Hematopoietic multipotent progenitor cell treated with erythropoietin and hydrocortisone succinate and interleukin-3 and kit ligand, for 17 days (in vitro differentiated cells): ENCODE data around the gene RPL9.
"Not testable (repeated sequence)": the region's sequence is repeated elsewhere in the genome, so short reads cannot be mapped to it uniquely, and the experiment has no call there.

Source experiments
- DNase-seq: peaks from one replicate; pipeline ENCODE4 v3.0.0-alpha.2; 2015; ENCODE audit warnings: low spot score

Gene RPL9

DNA sequence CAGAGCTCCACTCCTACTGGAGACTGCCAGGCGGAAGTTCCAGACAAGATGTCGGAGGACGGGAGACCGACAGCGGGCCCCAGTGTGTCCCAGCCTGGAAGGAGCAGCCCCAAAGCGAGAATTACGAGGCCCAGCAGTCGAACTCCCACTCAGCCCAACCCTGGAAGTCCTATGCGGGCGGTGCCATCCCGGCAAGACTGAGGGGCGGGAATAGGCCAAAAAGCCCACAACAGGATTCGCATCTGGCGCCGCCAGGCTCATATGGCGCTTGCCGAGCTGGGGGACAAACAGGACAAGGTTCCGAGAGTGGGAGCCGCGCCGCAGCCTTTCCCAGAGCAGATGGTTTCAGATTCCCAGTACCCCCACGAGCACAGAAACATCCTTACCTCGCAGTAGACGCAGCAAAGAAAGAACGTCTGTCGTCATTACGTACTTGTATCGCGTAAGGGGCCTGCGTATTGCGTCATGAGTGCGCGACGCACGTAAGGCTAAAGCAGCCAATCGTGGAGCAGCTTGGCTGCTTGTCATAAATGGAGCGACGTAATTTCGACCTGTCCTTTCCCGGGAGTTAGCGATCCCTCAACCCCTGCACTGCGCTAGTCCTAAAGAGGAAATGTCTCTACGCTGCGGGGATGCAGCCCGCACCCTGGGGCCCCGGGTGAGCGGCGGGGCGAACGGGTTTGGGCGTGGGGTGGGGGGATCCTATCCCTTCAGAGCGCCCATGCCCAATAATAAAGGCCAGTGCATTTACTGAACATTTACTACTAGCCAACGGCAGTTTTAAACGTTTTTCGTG, at the start of gene RPL9, which contains the start of gene LIAS:
Gene RPL9, minus strand, starts transcription at position 418 of the 796 bp plus-strand sequence. CDS start 483 bp downstream, outside the sequence.
Gene LIAS, plus strand, starts transcription at position 552 of the 796 bp plus-strand sequence. Its CDS starts 62 bp downstream, at position 614.
- peak; percentile 99 for DNase-seq

DNA sequence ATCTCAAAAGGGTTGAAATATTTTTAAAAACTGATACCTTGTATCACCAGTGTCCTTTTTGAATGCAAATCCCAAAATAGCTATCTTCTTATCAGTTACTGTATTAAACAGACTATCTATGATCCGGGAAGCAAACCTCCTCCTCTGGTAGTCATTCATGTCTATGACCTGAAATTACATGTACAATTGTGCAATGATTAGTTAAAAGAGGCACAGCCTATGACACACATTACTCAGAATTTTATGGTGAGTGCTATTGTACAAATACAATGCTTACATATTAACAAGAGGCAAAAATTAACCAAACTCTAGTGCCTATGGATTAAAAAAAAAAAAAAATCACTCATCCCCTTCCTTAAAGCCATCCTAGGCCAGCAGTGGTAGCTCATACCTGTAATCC, 46.9 kb upstream of the RPL9 start:
- DNase-seq, result no peak

DNA sequence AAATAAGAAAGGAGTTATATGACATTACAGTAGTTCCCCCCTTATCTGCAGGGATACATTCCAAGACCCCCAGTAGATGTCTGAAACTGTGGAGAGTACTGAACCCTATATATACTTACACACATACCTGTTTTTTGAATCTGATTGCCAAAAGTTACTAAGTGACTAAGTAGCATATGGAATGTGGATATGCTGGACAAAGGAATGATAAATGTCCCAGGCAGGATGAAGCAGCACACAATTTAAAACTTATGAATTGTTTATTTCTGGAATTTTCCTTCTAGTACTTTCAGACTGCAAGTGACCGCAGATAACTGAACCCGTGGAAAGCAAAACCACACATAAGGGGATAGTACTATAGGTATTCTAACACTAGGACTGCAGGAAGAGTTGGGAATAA, 45.8 kb upstream of the RPL9 start:
- no peak for DNase-seq

DNA sequence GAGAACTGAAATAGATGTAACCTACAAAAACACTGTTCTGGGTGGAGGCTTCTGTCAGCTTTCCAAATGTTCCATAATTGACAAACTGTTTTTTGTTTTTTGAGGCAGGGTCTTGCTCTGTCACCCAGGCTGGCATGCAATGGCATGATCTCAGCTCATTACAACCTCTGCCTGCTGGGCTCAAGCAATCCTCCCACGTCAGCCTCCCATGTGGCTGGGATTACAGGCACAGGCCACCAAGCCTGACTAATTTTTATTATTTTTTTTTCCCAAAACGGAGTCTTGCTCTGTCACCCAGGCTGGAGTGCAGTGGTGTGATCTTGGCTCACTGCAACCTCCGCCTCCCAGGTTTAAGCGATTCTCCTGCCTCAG, 43.9 kb upstream of the RPL9 start:
- DNase-seq, result not testable (repeated sequence)

DNA sequence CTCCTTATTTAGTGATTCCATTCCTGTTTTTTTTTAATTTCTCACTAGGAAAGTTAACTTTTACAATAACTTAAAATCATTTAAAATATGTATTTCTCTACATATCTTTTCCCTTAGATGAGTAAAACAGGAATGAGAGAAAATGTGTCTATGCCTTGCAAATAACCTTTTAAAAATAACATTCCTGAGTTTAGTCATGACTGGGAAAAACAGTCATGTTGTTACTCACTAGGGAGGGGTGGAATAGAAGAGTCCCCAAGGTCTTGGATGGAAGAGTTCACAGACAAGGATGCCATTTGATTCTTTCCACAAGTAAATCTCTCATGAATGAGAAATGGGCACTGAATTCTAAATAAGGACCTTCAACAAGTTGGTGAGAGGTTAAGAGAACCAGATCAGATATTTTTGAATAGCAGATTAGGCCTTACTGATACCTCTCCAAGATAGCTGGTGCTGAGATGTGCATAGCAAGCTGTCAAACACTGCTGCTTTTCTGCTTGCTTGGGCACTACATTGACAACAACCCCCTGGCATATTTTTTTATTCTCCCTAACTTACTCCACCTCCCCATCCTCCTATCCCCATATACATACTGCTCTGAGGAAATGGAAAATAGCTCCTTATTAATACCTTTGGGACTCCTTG, 43.4 kb upstream of the RPL9 start:
- DNase-seq, result no peak

DNA sequence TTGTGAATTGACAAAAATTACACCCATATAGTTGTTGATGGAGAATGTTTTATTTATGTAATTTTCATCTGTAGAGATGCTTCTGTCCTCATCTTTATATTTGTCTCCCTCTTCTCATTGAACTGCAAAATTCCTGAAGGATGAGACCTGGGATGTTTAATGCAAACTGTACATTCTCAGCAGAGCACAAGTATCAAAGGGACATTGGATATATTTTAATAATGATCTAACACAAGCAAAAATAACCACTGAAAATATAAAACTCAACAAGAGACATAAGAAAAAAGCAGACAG, 40.0 kb upstream of the RPL9 start:
- no peak for DNase-seq

DNA sequence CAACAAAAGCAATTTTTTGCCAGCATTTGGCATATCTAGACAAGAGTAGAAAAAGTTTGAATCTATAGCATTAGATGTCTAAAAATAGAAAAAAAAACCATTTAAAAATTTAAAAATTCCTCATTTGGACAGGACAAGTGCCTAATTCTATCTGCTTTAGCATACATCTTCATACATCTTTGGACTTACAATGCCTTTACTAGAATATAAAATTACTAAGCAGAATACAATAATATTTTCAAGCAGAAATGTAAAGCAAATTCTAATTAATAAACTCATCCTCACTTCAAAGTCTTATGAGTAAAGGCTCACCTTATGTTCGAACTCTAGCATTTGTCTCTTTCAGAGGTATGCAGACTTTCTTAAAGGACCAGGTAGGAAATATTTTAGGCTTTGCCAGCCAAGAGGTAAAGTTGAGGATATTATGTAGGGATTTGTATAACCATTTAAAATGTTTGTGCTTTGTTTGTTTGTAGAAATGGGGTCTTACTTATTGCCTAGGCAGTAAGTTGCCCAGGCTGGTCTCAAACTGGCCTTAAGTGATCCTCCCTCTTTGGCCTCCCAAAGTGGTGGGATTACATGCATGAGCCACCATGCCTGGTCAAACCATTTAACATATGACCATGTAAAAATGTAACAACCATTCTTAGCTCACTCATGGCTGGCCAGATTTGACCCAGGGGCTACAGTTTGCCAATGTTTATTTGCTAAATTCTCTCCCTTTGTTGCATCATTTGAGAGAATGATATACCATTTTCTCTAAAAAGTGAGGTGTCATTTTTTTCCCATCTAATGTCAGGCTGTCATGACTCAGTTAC, 39.4 kb upstream of the RPL9 start:
- DNase-seq, result peak; percentile 31

DNA sequence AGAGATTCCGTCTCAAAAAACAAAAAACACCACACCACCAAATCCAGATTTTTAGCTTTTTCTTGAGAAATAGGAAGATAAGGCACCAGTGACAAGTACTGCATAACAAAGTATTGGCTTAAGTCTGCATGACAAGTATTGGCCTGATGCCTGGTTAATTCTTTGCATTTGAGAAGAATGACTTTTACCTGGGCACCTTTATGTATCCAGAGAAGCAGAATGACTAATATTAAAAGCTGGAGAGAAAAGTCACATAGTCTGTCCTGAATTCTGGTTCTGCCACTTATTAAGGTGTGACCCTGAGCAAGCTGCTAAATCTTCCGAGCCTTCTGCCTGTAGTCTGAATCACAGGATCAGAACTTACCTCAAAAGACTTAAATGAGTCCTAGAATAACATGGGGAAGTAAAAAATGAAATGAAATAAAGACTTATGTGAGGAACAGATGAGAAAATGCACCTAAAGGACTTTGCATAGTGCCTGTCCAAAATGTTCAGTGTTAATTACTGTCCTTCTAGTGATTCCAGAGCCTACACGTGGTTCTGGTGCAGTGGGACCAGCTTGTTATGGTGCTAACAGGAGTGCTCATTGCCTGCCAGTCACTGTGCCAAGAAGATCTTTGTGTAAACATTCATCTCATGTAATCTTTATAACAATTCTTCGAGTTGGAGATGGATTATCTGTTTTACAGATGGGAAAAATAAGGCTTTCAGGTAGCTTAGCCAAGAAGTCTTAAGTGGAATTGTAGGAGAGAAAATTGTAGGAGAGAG, 36.9 kb upstream of the RPL9 start:
- no peak for DNase-seq

DNA sequence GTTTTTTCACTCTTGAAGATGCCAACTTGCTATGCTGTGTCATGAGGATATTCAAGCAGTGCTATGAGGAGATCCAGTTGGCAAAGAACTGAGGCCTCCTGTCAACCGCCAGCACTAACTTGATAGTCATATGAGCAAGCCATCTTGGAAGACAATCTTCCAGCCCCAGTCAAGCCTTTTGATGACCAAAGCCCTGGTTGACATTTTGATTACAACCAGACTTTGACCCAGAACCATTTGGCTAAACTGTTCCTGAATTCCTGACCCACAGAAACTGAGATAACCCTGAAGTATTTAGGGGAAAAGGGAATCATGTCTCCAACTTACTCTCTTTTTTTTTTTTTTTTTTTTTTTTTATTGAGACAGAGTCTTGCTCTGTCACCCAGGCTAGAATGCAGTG, 35.6 kb upstream of the RPL9 start:
- DNase-seq, result no peak

DNA sequence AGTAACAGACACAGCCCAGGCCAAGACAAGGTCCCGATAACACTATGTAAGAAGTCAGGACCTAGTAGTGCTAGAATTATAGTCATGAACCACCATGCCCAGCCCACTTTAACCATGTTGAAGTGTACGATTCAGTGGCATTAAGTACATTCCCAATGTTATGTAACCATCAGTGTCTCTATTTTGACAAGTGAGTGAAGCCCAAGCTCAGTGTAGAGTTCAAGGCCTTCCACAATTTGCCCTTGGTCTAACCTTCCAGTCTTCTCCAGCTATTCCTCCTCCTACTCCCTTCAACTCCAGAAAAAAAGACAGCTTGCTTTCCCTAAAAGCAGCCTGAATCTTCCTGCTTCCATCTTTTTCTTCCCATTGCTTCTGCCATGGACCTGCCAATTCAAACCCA, 31.6 kb upstream of the RPL9 start:
- DNase-seq, result no peak

DNA sequence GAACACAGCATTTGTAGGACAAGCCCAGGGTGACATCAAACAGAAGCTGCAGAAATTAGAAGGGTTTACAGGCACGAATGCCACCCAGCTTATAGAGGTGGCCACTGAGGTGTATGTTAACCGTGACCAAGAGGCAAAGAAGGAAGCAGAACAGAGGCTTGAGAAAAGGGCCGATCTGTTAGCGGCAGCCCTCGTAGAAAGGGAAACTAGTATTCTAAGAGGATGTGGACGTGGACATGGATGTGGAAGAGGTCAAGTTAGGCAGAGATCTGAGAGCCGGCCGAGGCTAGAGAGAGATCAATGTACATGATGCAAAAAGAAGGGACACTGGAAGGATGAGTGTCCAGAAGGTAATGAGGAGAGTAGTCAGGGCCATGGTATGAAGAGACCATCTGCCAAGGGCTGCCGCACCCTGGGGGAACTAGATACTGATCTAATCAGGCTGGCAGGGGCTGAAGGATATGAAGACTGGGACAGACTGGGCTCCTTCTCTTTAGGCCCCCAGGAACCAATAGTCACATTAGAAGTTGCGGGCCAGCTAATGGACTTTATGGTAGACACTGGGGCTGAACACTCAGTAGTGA, 27.6 kb upstream of the RPL9 start:
- DNase-seq, result no peak

DNA sequence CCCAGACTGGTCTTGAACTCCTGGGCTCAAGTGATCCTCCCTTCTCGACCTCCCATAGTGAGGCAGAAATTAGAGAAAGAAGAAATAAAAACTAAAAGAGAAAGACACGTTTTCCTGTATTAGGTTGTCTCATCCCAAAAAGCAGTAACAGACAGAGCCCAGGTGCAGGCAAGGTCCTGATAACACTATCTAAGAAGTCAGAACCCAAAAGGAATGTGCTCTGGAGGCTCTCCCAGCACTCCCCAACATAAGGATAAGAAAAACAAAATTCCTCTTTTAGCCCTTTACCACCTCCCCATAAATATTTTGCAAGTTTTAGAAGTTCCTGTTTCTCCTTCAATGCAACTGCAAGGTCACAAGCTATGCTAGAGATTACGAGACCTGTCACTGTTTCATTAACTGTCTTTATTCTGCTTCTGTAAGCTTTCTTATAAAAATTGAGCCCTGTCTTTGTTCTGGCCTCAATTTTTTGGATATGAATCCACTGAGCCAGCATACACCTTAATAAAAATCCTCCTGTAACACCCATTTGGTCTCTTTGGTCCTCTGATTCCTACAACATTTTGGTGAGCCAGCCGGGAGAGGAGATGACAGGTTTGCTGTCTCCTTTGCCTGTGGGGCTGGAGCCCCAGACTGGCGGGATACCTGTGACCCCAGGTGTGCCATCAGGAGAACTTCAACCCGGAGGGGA, 26.0 kb upstream of the RPL9 start:
- DNase-seq, result no peak

DNA sequence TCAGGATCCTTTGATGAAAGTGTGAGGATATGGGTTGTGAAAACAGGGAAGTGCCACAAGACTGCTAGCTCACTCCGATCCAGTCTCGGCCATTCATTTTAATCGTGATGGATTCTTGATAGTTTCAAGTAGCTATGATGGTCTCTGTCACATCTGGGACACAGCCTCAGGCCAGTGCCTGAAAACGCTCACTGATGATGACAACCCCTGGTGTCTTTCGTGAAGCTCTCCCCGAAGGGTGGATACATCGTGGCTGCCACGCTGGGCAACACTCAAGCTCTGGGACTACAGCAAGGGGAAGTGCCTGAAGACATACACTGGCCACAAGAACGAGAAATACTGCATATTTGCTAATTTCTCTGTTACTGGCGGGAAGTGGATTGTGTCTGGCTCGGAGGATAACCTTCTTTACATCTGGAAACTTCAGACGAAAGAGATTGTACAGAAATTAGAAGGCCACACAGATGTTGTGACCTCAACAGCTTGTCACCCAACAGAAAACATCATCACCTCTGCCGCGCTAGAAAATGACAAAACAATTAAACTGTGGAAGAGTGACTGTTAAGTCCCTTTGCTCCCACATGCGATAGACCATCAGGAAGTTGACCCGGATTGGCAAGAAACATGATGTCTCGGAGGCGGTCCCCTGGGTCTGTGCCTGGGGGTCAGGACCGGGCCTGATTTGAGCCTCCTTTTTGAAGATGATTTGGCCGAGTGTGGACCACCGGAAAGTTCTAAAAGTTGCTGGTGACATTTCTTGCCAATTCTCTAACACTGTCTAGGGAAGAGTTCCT, 22.4 kb upstream of the RPL9 start:
- DNase-seq, result no peak

DNA sequence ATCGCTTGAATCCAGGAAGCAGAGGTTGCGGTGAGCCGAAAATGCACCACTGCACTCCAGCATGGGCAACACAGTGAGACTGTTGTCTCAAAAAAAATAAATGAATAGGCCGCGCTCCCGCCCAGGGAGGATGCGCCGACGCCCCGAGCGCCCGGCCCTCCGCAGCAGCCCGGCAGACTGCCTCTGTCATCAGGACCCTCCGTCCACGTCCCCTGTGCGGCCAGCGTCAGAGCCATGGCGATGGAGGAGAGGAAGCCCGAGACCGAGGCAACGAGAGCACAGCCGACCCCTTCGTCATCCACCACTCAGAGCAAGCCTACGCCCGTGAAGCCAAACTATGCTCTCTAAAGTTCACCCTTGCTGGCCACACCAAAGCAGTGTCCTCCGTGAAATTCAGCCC, 21.5 kb upstream of the RPL9 start:
- no peak for DNase-seq

DNA sequence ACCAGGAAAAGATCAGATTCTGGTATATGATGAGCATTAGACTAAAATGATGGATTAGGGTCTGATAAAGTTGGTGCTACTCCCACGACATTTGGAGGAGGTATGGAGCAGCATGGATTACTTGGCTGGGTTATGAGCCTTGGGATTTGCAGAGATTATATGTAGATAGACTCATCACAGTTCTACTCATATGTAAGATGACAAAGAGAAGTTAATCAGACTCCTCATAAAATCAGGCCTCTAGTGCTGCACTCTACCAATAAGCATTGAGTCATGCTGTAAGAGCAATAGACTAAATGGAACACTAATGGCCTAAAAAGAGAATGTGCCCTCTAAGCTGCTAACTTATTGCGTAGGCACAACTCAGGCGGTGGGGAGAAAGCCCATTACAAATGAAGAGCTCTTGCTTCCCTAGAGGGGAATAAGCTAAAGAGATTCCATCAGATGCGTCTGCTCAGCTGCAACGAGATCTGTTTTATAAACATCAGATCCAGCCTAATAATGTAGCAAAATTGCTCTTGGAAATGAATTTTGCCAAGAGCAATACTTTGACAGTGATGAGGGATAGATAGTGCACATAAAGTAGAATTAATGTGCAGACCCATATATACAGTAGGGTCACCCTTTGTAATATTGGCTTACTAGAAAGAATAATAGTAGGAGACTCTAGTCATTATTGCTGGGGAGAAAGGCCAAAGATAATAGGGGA, 17.6 kb upstream of the RPL9 start:
- no peak for DNase-seq

DNA sequence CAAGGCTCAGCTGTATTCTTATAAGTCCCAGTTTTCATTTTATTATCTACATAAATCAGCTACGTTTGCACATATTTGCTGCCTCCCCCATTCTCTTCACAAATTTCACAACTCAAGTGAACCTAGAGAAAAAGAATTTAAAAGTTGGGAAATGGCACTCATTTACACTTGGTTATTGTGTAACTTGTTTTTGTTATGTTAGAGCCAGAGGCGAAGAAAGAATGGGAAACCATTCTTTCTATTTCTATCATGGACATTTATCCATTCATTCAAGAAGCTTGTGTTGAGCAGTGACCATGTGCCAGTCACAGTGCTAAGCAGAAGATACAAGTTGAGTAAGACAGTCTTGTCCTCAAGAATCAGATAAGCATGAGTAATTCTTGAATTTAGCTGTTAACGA, 13.7 kb upstream of the RPL9 start:
- DNase-seq, result no peak

DNA sequence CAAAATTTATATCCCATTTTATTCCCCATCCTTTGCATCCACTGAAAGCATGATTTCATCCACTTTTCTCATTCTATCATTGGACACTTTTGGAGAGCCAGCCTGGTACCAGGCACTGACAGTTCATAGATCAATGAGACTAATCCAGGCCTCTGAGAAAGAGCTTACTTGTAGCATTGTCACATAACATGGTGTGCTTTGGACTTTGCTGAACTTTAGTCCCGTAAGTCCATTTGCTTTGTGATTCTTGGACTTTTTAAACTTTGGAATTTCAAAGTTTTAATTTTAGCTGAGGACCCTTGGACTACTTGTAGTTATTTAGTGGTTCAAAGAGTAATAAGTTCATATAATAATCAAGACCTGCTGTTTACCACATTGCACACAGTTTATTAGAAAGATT, 11.7 kb upstream of the RPL9 start:
- no peak for DNase-seq

DNA sequence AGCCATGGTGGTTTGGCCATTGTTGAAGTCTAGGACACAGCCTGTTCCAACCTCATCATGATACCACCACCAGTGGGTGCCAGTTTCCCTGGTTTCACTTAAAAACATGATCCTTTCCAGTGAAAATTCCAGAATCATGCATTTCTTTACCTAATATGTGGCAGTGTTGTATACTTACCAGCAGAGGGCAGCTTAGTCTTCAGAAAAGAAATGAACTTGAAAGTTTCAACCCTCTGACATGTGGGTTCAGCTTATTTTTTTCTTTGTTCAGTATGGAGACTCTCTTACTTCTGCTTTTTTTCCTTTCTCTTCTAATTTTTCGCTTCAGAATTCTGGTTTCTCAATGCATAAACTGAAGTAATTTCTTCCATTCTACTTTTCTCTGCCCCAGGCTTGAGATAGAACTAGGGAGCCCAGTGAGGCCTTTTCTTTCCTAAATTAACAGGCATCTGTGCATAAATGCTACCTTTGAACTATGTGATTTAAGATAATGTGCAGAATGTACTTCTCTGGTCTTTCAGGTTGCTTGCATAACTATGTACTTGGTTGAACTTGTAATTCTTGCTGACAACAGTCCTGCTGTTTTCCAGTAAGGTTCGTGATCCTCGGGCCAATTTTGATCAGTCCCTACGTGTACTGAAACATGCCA, 10.8 kb upstream of the RPL9 start:
- DNase-seq, result peak; percentile 86

DNA sequence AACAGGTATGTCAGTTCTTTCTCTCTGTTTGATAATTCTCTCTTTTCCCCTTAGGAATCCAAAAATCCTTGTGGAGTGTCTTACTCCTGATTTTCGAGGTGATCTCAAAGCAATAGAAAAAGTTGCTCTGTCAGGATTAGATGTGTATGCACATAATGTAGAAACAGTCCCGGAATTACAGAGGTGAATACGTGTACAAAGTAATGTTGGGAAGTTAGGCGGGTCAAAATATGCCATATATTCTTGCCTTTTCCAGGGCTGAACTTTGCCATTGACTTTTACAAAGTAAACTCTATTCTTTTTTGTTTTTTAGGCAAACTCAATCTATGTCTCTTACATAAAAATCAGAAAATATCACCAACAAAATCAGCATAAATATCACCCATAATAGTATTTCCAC, 8.7 kb upstream of the RPL9 start:
- no peak for DNase-seq
